Ishikawa (cell line): ENCODE data around the gene FRAT1.

ENCODE experiments used
- CEBPB ChIP-seq: IDR thresholded peaks from 2 replicates; pipeline ENCODE4 v1.6.1; 2012
- CREB1 ChIP-seq: IDR thresholded peaks from 2 replicates; pipeline ENCODE4 v1.6.1; 2012; ENCODE audit warnings: low read depth
- EGR1 ChIP-seq: IDR thresholded peaks from 2 replicates; pipeline ENCODE4 v1.6.1; 2012
- EP300 ChIP-seq: IDR thresholded peaks from 2 replicates; pipeline ENCODE4 v1.6.1; 2012; ENCODE audit warnings: borderline replicate concordance
- FOXM1 ChIP-seq: IDR thresholded peaks from 2 replicates; pipeline ENCODE4 v1.6.1; 2012; ENCODE audit warnings: low read depth, borderline replicate concordance
- NFIC ChIP-seq: IDR thresholded peaks from 2 replicates; pipeline ENCODE4 v1.6.1; 2012
- RAD21 ChIP-seq: IDR thresholded peaks from 2 replicates; pipeline ENCODE4 v1.6.1; 2012; ENCODE audit warnings: low read depth
- TAF1 ChIP-seq: IDR thresholded peaks from 2 replicates; pipeline ENCODE4 v1.6.1; 2012; ENCODE audit warnings: low read depth, mild to moderate bottlenecking
- TCF12 ChIP-seq: IDR thresholded peaks from 2 replicates; pipeline ENCODE4 v1.6.1; 2012; ENCODE audit warnings: low read depth
- TEAD4 ChIP-seq: IDR thresholded peaks from 2 replicates; pipeline ENCODE4 v1.6.1; 2012
- YY1 ChIP-seq: IDR thresholded peaks from 2 replicates; pipeline ENCODE4 v1.6.1; 2012; ENCODE audit warnings: low read depth
- ZBTB7A ChIP-seq: IDR thresholded peaks from 2 replicates; pipeline ENCODE4 v1.6.1; 2012; ENCODE audit warnings: low read depth
- TF ChIP-seq, protein P1 (sequence below): IDR thresholded peaks from 2 replicates; pipeline ENCODE4 v1.6.1; 2012; ENCODE audit warnings: low read depth, mild to moderate bottlenecking
- TF ChIP-seq, protein P2 (sequence below): IDR thresholded peaks from 2 replicates; pipeline ENCODE4 v1.6.1; 2012
- TF ChIP-seq, protein P3 (sequence below): IDR thresholded peaks from 2 replicates; pipeline ENCODE4 v1.6.1; 2012

FRAT1 gene

DNA sequence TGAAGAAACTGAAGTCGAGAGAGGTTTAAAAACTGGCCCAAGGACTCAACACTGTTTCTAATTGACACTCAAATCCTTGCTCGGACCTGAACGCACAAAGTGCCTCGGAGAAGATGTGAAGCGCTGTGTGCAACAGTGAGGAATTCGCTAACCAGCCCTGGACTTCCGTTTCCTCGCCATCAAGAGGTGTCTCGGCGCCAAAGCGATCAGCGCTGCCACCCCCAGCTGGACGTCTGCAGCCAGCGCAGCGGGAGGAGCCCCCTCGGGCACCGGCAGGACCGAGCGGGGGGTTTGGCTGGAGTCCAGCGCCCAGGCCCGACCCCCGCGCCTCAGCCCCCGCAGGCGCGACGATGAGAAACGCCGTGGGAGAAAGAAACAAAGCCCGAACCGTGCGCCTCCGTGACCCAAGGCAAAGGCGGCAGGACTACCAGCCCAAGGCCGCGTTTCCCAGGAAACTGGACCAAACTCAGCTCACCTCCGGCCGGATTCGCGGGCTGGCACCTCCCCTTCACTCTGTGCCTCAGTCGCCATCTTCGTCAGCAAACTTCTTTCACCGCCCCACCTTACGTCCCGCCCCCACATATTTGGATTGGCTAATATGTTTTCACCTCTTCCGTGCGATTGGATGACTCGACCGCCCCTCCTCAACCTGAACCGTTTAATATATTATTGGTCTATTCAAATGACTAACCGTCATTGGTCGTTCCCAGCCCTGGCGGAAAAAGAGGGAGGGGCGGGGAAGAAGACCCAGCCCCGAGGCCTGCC is 26.8 kb upstream of the FRAT1 start, which contains the start of gene ARHGAP19:
Gene ARHGAP19, minus strand, starts transcription at position 541 of the 765 bp plus-strand sequence. Its CDS starts 10 bp downstream, at position 531.
- TF ChIP-seq, protein P1, sequence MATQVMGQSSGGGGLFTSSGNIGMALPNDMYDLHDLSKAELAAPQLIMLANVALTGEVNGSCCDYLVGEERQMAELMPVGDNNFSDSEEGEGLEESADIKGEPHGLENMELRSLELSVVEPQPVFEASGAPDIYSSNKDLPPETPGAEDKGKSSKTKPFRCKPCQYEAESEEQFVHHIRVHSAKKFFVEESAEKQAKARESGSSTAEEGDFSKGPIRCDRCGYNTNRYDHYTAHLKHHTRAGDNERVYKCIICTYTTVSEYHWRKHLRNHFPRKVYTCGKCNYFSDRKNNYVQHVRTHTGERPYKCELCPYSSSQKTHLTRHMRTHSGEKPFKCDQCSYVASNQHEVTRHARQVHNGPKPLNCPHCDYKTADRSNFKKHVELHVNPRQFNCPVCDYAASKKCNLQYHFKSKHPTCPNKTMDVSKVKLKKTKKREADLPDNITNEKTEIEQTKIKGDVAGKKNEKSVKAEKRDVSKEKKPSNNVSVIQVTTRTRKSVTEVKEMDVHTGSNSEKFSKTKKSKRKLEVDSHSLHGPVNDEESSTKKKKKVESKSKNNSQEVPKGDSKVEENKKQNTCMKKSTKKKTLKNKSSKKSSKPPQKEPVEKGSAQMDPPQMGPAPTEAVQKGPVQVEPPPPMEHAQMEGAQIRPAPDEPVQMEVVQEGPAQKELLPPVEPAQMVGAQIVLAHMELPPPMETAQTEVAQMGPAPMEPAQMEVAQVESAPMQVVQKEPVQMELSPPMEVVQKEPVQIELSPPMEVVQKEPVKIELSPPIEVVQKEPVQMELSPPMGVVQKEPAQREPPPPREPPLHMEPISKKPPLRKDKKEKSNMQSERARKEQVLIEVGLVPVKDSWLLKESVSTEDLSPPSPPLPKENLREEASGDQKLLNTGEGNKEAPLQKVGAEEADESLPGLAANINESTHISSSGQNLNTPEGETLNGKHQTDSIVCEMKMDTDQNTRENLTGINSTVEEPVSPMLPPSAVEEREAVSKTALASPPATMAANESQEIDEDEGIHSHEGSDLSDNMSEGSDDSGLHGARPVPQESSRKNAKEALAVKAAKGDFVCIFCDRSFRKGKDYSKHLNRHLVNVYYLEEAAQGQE = peak; percentile 24; the same call in 1 of the 2 replicates
- TF ChIP-seq, protein P2, sequence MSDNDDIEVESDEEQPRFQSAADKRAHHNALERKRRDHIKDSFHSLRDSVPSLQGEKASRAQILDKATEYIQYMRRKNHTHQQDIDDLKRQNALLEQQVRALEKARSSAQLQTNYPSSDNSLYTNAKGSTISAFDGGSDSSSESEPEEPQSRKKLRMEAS = peak; percentile 52
- TF ChIP-seq EGR1 = peak; percentile 45
- TF ChIP-seq FOXM1 = peak; percentile 85
- 0 out of 2 replicates have a peak, but pooled peaks have one; percentile 70 for TF ChIP-seq TCF12
- peak; percentile 59; the same call in 1 of the 2 replicates for TF ChIP-seq CREB1
- TF ChIP-seq YY1 = peak; percentile 90
- peak; percentile 61 for TF ChIP-seq TEAD4
- TF ChIP-seq EP300 = peak; percentile 35; the same call in 1 of the 2 replicates
- peak; percentile 90 for TF ChIP-seq ZBTB7A
- TF ChIP-seq, protein P3, sequence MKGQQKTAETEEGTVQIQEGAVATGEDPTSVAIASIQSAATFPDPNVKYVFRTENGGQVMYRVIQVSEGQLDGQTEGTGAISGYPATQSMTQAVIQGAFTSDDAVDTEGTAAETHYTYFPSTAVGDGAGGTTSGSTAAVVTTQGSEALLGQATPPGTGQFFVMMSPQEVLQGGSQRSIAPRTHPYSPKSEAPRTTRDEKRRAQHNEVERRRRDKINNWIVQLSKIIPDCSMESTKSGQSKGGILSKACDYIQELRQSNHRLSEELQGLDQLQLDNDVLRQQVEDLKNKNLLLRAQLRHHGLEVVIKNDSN = no peak
- no peak; the same call in 1 of the 2 replicates for TF ChIP-seq CEBPB
- TF ChIP-seq NFIC = peak; percentile 92
- TF ChIP-seq RAD21 = peak; percentile 7; the same call in 1 of the 2 replicates
- TF ChIP-seq TAF1 = peak; percentile 91

DNA sequence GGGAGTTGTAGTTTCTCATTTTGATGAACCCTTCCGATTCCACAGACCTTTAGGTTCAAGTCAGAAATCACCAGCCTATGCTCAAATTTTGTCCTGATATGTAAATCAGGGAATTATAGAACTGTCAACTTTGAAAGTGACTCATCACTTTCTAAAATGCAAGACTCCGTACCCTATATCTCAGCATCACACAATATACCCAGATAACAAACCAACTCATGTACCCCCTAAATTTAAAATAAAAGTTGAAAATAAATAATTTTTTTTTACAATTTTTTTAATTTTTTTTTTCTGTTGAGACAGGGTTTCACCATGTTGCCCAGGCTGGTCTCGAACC is 26.2 kb upstream of the FRAT1 start:
- TF ChIP-seq TEAD4 = no peak
- no peak for TF ChIP-seq TCF12
- TF ChIP-seq CREB1 = no peak
- no peak for TF ChIP-seq CEBPB
- TF ChIP-seq NFIC = no peak
- TF ChIP-seq, protein P3 = no peak
- no peak for TF ChIP-seq YY1
- TF ChIP-seq, protein P1 = no peak
- TF ChIP-seq, protein P2 = no peak
- TF ChIP-seq FOXM1 = no peak
- no peak for TF ChIP-seq TAF1
- no peak for TF ChIP-seq EGR1
- TF ChIP-seq EP300 = no peak

DNA sequence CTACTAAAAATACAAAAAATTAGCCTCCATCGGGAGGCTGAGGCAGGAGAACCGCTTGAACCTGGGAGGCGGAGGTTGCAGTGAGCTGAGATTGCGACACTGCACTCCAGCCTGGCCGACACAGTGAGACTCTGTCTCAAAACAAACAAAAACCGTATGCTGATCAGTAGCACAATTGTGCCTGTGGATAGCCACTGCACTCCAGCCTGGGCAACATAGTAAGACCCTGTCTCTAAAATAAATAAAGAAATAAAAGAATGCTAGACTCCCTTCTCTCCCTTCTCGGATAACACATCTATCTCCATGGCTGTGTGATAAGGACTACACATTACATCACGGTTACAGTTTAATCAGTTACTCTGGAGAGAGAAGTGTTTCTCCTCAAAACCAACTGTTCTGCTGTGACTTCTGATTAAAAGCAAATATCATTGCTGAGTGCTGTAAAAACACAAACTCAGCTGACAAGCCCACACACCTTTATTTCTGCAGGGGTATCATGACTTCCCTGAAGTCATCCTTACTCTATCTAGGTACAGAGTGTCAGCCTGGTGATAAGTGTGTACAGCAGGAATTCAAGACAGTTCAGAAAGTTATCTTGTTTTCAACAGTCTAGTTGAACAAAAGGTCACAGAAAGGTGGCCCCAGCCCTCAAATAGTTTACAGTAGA is 21.4 kb upstream of the FRAT1 start:
- no peak for TF ChIP-seq RAD21
- TF ChIP-seq CEBPB = peak; percentile 47; the same call in 1 of the 2 replicates

DNA sequence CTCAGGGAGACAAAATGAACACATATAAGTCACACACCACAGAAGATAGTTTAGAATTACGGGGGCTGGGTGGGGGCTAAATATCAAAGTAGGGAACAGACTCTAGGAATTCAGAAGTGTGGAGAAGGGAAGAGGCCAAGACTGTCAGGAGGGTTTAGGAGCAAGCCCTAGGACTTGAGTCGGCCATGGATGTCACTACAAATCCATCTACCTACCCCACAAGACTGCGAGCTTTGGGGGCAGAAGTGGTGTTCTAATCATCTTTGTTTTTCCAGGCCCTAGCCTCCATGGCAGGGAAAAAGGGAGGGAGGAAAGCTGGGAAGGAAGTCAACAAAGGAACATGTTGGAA is 20.9 kb upstream of the FRAT1 start:
- TF ChIP-seq RAD21 (no peak), FOXM1 (no peak), EGR1 (no peak)

DNA sequence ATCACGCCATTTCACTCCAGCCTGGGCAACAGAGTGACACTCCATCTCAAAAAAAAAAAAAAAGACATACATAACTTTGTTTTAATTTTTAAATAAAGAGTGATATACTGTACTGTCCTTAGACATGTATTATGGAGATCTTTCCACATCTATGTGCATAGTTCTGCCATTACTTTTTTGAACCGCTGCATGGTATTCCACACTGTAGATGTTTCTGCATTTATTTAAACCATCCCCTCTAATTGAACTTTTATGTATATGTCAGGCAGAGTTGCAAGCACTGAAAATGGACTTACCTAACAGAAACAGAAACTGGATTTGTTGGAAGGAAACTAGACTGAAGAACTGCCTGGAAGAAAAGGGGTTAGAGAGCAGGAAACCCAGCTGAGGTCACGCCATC is 18.1 kb upstream of the FRAT1 start:
- TF ChIP-seq EP300 = no peak
- TF ChIP-seq, protein P2 = no peak
- TF ChIP-seq TCF12 = no peak
- TF ChIP-seq EGR1 = no peak
- TF ChIP-seq NFIC = no peak
- TF ChIP-seq, protein P3 = no peak
- TF ChIP-seq TAF1 = no peak
- no peak for TF ChIP-seq ZBTB7A
- TF ChIP-seq YY1 = no peak
- no peak for TF ChIP-seq FOXM1
- TF ChIP-seq CREB1 = no peak
- no peak for TF ChIP-seq CEBPB
- TF ChIP-seq RAD21 = no peak
